Activated T-cell treated with anti-CD3 and anti-CD28 coated beads for 4 hours (primary cell): ENCODE measurements around the gene USP31.

Experiments used
- DNase-seq: peaks from one replicate; pipeline ENCODE4 v3.0.0-alpha.2; 2020

Gene USP31

GRCh38 chr16:23052908-23053580 lies 96.2 kb downstream of the USP31 start:
- no peak for DNase-seq

DNA sequence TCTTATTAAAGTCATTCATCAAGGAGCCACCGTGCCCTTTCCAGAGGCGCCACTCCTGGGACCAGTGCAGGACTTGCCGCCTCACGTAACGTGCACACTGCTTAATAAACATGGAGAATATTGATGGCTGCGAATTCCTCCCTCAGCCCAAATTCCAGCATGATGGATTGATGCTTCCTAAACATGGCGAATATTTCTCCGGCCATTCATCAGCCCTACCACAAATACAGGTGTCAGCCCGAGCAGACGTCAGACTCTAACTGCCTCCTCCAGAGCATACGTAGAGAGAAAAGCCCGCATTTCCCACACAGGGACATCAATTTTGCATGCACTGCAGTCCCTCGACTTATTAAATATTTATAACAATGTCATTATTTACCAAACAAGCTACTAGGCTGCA lies 97.0 kb downstream of the USP31 start:
- no peak for DNase-seq

DNA sequence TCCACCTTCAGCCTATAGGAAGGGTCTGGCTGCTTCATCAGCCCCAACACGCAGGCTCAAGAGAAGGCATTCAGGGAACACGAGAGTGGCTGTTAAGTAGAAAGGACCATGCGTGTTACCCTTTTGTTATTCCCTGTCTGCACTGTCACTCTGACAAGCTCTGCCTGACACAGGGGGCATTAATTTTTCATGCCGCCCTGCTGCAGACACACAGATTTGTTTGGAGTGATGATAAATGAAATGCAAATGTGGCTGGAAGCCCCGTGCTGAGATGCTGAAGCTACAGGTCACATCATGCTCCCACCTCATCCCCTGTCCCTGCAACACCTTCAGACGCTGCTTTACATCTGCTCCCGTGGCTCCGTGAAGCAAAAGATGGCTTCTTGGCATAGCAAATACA lies 97.7 kb downstream of the USP31 start:
- DNase-seq: no peak

- no peak for DNase-seq
These were observed 101.1 kb downstream of the USP31 start for GRCh38 chr16:23048164-23048563.

DNA sequence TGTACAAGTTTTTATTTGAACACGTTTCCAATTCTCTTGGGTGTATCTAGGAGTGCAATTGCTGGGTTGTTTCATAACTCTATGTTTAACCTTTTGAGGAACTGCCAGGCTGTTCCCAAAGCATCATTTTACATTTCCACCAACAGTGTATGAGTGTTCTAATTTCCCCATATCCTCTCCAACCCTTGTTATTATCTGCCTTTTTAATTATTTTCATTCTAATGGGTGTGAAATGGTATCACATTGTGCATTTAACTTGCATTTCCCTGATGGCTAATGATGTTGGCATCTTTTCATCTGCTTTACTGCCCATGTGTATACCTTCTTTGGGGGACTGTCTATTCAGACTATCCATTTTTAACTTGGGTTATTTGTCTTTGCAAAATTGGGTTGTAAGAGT lies 104.2 kb downstream of the USP31 start:
- no peak for DNase-seq

GRCh38 chr16:23040246-23040645 lies 109.0 kb downstream of the USP31 start:
- DNase-seq: no peak

- no peak for DNase-seq
These were observed 110.1 kb downstream of the USP31 start for GRCh38 chr16:23039118-23039517.

- no peak for DNase-seq
These were observed 114.0 kb downstream of the USP31 start for GRCh38 chr16:23035240-23035639.

- no peak for DNase-seq
These were observed 117.6 kb downstream of the USP31 start for GRCh38 chr16:23031508-23032098.

- no peak for DNase-seq
These were observed 119.4 kb downstream of the USP31 start for GRCh38 chr16:23029733-23030420.

- DNase-seq: no peak
These were observed 121.9 kb downstream of the USP31 start for GRCh38 chr16:23027386-23027785.

- DNase-seq: no peak
These were observed 122.4 kb downstream of the USP31 start for GRCh38 chr16:23026784-23027362.

GRCh38 chr16:23025692-23026307 lies 123.5 kb downstream of the USP31 start:
- no peak for DNase-seq

DNA sequence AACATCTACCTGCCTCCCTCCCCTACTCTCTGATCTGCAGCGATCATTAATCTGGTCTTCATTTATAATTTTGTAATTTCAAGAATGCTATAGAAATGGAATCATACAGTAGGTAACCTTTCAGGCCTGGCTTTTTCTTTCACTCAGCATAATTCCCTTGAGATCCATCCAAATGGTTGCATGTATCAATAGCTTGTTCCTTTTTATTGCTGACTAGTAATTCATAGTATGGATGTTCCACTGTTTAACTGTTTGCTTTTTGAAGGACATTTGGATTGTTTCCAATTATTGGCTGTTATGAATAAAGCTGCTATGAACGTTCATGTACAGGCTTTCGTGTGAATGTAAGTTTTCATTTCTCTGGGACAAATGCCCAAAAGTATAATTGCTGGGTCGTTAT lies 125.2 kb downstream of the USP31 start:
- no peak for DNase-seq

DNA sequence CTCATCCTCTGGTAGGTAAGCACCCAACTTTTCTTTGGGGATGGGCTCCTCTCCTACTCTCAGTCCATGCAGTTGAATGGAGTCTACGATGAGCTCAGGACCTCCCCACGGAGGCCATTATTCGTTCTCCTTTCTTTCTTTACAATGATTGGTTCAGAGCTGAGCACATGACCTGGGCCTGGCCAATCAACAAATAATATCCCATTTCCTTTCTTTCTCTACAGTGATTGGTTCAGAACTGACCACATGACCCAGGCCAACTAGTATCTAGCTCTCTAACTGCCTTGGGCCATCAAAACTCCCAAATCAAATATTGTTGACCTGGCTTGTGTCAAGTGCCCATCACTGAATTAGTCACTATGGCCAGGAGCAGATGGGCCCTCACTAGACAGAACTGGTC lies 129.2 kb downstream of the USP31 start:
- DNase-seq: no peak

- DNase-seq: no peak
These were observed 132.9 kb downstream of the USP31 start for GRCh38 chr16:23016368-23016767.

- no peak for DNase-seq
These were observed 133.7 kb downstream of the USP31 start for GRCh38 chr16:23015580-23015979.

- no peak for DNase-seq
These were observed 134.7 kb downstream of the USP31 start for GRCh38 chr16:23014592-23014991.
